Activated T-cell treated with anti-CD3 and anti-CD28 coated beads, Interleukin-2, amount 50 U/mL, for 72 hours (primary cell): ENCODE results near the gene PPP1R9A. TPM values are rescaled to one million over a fixed set of nuclear protein-coding genes. Genes with fewer than 3 reads are reported as not detected.

Source experiments
- ATAC-seq, 2 donors: fragments of 150-1000 bp; cut with Tn5 transposase; replicated peaks in 1 of 2; 2 replicates each; pipeline ENCODE4 v1.10.0; 2021; ENCODE audit warnings: moderate library complexity in 2 of 2, mild to moderate bottlenecking in 1 of 2
- DNase-seq, 2 donors: peaks; one replicate each; pipeline ENCODE4 v3.0.0; 2021 to 2022; ENCODE audit warnings: mixed read lengths in 1 of 2
- H3K27ac Mint-ChIP-seq: one replicate; pipeline ENCODE4 v1.8.0; 2022; ENCODE audit warnings: mild to moderate bottlenecking, moderate library complexity, mixed read lengths
- H3K27me3 Mint-ChIP-seq: one replicate; pipeline ENCODE4 v1.8.0; 2022; ENCODE audit warnings: low read depth, mixed read lengths
- H3K36me3 Mint-ChIP-seq, 2 donors: one replicate each; pipeline ENCODE4 v1.8.0; 2022; ENCODE audit warnings: mixed read lengths in 2 of 2, mild to moderate bottlenecking in 1 of 2; ENCODE audit not compliant: insufficient read depth in 2 of 2
- H3K4me1 Mint-ChIP-seq: one replicate; pipeline ENCODE4 v1.8.0; 2022; ENCODE audit warnings: low read depth, mixed read lengths
- H3K4me3 Mint-ChIP-seq, 2 donors: one replicate each; pipeline ENCODE4 v1.8.0; 2022; ENCODE audit warnings: mild to moderate bottlenecking in 2 of 2, mixed read lengths in 2 of 2, moderate library complexity in 2 of 2
- H3K9me3 Mint-ChIP-seq, 2 donors: one replicate each; pipeline ENCODE4 v1.8.0; 2022; ENCODE audit warnings: mixed read lengths in 2 of 2
- total RNA-seq, 2 donors: library from RNA; stranded (reverse); gene quantifications; one replicate each; pipeline ENCODE4 v1.2.3, GENCODE V29; 2022

Gene PPP1R9A
- total RNA-seq, 2 donors from 2014 or later: 0.02 to 0.19 TPM

GRCh38 chr7:95322854-95323253, 415.5 kb downstream of the PPP1R9A start:
- H3K27me3 Mint-ChIP-seq: peaks cover 18% of the 10 kb centered on the region
- H3K36me3 Mint-ChIP-seq: peaks cover 0 to 2% of the 10 kb centered on the region in 2 donors
- no peak for DNase-seq
- H3K9me3 Mint-ChIP-seq: peaks cover 2 to 5% of the 10 kb centered on the region in 2 donors
- no peak overlapping the region for H3K27ac Mint-ChIP-seq
- no peaks in the 10 kb centered on the region for H3K4me1 Mint-ChIP-seq
- ATAC-seq: no peak
- no peak overlapping the region for H3K4me3 Mint-ChIP-seq

- Mint-ChIP-seq H3K4me3 (no peak overlapping the region), H3K27me3 (peaks cover 18% of the 10 kb centered on the region), H3K36me3 (peaks cover 0 to 2% of the 10 kb centered on the region in 2 donors), H3K4me1 (no peaks in the 10 kb centered on the region), H3K27ac (no peak overlapping the region), H3K9me3 (peaks cover 2 to 7% of the 10 kb centered on the region in 2 donors)
- no peak for ATAC-seq
- DNase-seq: no peak
These were observed 416.2 kb downstream of the PPP1R9A start for GRCh38 chr7:95323410-95324129.

- Mint-ChIP-seq H3K4me3 (peak within 1 kb of the TSS in 1 of 2 donors; percentile 38), H3K27ac (no peak within 1 kb of the TSS), H3K36me3 (peaks cover 0 to 2% of the 10 kb centered on the region in 2 donors), H3K4me1 (no peaks in the 10 kb centered on the region), H3K27me3 (peaks cover 18% of the 10 kb centered on the region), H3K9me3 (peaks cover 2 to 7% of the 10 kb centered on the region in 2 donors)
- DNase-seq: peak; percentile 4 to 16
- ATAC-seq: peak; percentile 53 to 75
These were observed 417.0 kb downstream of the PPP1R9A start, which contains the start of gene PON1 for GRCh38 chr7:95324431-95324830. Gene PON1, minus strand, starts transcription at chr7:95324532. Its CDS starts 57 bp downstream, at chr7:95324475.

- Mint-ChIP-seq H3K4me1 (peaks cover 14% of the 10 kb centered on the region), H3K27ac (no peak overlapping the region), H3K9me3 (peaks cover 2 to 7% of the 10 kb centered on the region in 2 donors), H3K4me3 (no peak overlapping the region), H3K36me3 (peaks cover 0 to 3% of the 10 kb centered on the region in 2 donors), H3K27me3 (peaks cover 18% of the 10 kb centered on the region)
- DNase-seq: no peak
- ATAC-seq: no peak
These were observed 420.0 kb downstream of the PPP1R9A start for GRCh38 chr7:95327356-95327755.

- DNase-seq: no peak
- Mint-ChIP-seq H3K9me3 (peaks cover 2 to 7% of the 10 kb centered on the region in 2 donors), H3K27ac (peak overlapping the region; percentile 26), H3K4me3 (peak overlapping the region; percentile 72 to 78), H3K4me1 (peaks cover 14% of the 10 kb centered on the region), H3K36me3 (peaks cover 0 to 3% of the 10 kb centered on the region in 2 donors), H3K27me3 (peaks cover 11% of the 10 kb centered on the region)
- ATAC-seq: peak; percentile 68 to 73
These were observed 423.0 kb downstream of the PPP1R9A start for GRCh38 chr7:95330204-95330960.

GRCh38 chr7:95330961-95331337, 423.6 kb downstream of the PPP1R9A start:
- Mint-ChIP-seq H3K9me3 (peaks cover 2 to 7% of the 10 kb centered on the region in 2 donors), H3K27me3 (peaks cover 6% of the 10 kb centered on the region), H3K36me3 (peaks cover 0 to 3% of the 10 kb centered on the region in 2 donors), H3K4me3 (peak overlapping the region; percentile 72 to 78), H3K27ac (peak overlapping the region; percentile 26), H3K4me1 (peaks cover 14% of the 10 kb centered on the region)
- DNase-seq (no peak), ATAC-seq (no peak)

GRCh38 chr7:95334447-95334846, 427.1 kb downstream of the PPP1R9A start:
- Mint-ChIP-seq H3K9me3 (no peaks in the 10 kb centered on the region), H3K27ac (no peak overlapping the region), H3K27me3 (no peaks in the 10 kb centered on the region), H3K4me3 (no peak overlapping the region), H3K4me1 (peaks cover 14% of the 10 kb centered on the region), H3K36me3 (peaks cover 0 to 2% of the 10 kb centered on the region in 2 donors)
- ATAC-seq (no peak), DNase-seq (no peak)

GRCh38 chr7:95335093-95335492, 427.7 kb downstream of the PPP1R9A start:
- DNase-seq (no peak), ATAC-seq (peak in 1 of 2 donors; percentile 21)
- Mint-ChIP-seq H3K36me3 (no peaks in the 10 kb centered on the region), H3K4me1 (peaks cover 11% of the 10 kb centered on the region), H3K27ac (no peak overlapping the region), H3K4me3 (no peak overlapping the region), H3K27me3 (no peaks in the 10 kb centered on the region), H3K9me3 (no peaks in the 10 kb centered on the region)

GRCh38 chr7:95338832-95339231, 431.4 kb downstream of the PPP1R9A start:
- Mint-ChIP-seq H3K27ac (no peak overlapping the region), H3K27me3 (no peaks in the 10 kb centered on the region), H3K4me3 (no peak overlapping the region), H3K36me3 (no peaks in the 10 kb centered on the region), H3K4me1 (no peaks in the 10 kb centered on the region), H3K9me3 (no peaks in the 10 kb centered on the region)
- ATAC-seq (no peak), DNase-seq (no peak)

- ATAC-seq: no peak
- DNase-seq: no peak
- no peaks in the 10 kb centered on the region for H3K4me1 Mint-ChIP-seq
- no peaks in the 10 kb centered on the region for H3K9me3 Mint-ChIP-seq
- H3K4me3 Mint-ChIP-seq: no peak overlapping the region
- no peaks in the 10 kb centered on the region for H3K36me3 Mint-ChIP-seq
- H3K27me3 Mint-ChIP-seq: no peaks in the 10 kb centered on the region
- H3K27ac Mint-ChIP-seq: no peak overlapping the region
These were observed 433.1 kb downstream of the PPP1R9A start for GRCh38 chr7:95340491-95340890.

GRCh38 chr7:95342029-95342428, 434.6 kb downstream of the PPP1R9A start:
- DNase-seq (no peak), ATAC-seq (no peak)
- H3K27me3 Mint-ChIP-seq: no peaks in the 10 kb centered on the region
- H3K9me3 Mint-ChIP-seq: no peaks in the 10 kb centered on the region
- no peaks in the 10 kb centered on the region for H3K4me1 Mint-ChIP-seq
- H3K36me3 Mint-ChIP-seq: no peaks in the 10 kb centered on the region
- no peak overlapping the region for H3K27ac Mint-ChIP-seq
- H3K4me3 Mint-ChIP-seq: no peak overlapping the region

GRCh38 chr7:95342642-95343307, 435.4 kb downstream of the PPP1R9A start:
- no peak overlapping the region for H3K4me3 Mint-ChIP-seq
- ATAC-seq (no peak), DNase-seq (no peak)
- no peaks in the 10 kb centered on the region for H3K9me3 Mint-ChIP-seq
- H3K4me1 Mint-ChIP-seq: no peaks in the 10 kb centered on the region
- no peak overlapping the region for H3K27ac Mint-ChIP-seq
- no peaks in the 10 kb centered on the region for H3K27me3 Mint-ChIP-seq
- no peaks in the 10 kb centered on the region for H3K36me3 Mint-ChIP-seq
